SU-DHL-6 (cell line): ENCODE results near the gene UPB1.

ENCODE experiments used
- H2AFZ ChIP-seq: fragments of 200-600 bp; sonication (generic); 2 replicates; pipeline ENCODE4 v1.6.1; 2014; ENCODE audit warnings: low read depth, mild to moderate bottlenecking, moderate library complexity, mixed read lengths, antibody characterized with exemption, low read length; ENCODE audit not compliant: severe bottlenecking
- H3F3A ChIP-seq: fragments of 200-600 bp; shearing (Covaris generic); 2 replicates; pipeline ENCODE4 v1.6.0; 2016; ENCODE audit warnings: antibody characterized with exemption, mild to moderate bottlenecking; ENCODE audit not compliant: insufficient read depth
- H3K27ac ChIP-seq: fragments of 200-600 bp; sonication (generic); 2 replicates; pipeline ENCODE4 v1.5.1; 2016; ENCODE audit warnings: low read depth, mild to moderate bottlenecking, low read length, moderate library complexity, mixed read lengths
- H3K27me3 ChIP-seq: fragments of 200-600 bp; sonication (generic), shearing (Covaris generic); 2 replicates; pipeline ENCODE4 v1.6.0; 2014; ENCODE audit warnings: mild to moderate bottlenecking, low read length
- H3K36me3 ChIP-seq: fragments of 200-600 bp; sonication (generic); 2 replicates; pipeline ENCODE4 v1.6.1; 2014; ENCODE audit warnings: mild to moderate bottlenecking, low read length, mixed read lengths
- H3K4me2 ChIP-seq: fragments of 300-600, 200-600 bp; shearing (Covaris generic), sonication (generic); 2 replicates; pipeline ENCODE4 v1.6.0; 2014; ENCODE audit warnings: low read length, low read depth, mild to moderate bottlenecking; ENCODE audit not compliant: poor library complexity, severe bottlenecking
- H3K4me3 ChIP-seq: fragments of 200-600 bp; sonication (generic); 2 replicates; pipeline ENCODE4 v1.5.1; 2014; ENCODE audit warnings: antibody characterized with exemption, low read length, mild to moderate bottlenecking, mixed read lengths; ENCODE audit not compliant: insufficient read depth, poor library complexity, severe bottlenecking
- H3K79me2 ChIP-seq: fragments of 200-600 bp; sonication (generic); 2 replicates; pipeline ENCODE4 v1.6.1; 2014; ENCODE audit warnings: mild to moderate bottlenecking, low read length, moderate library complexity; ENCODE audit not compliant: insufficient read depth
- H3K9ac ChIP-seq: fragments of 200-600 bp; sonication (generic); 2 replicates; pipeline ENCODE4 v1.7.0; 2014; ENCODE audit warnings: mild to moderate bottlenecking, low read length
- H3K9me2 ChIP-seq: fragments of 200-600 bp; sonication (generic); replicated peaks from 2 replicates; pipeline ENCODE4 v1.6.1; 2014; ENCODE audit warnings: low read length; ENCODE audit not compliant: insufficient read depth
- H3K9me3 ChIP-seq: fragments of 200-600 bp; sonication (generic); 2 replicates; pipeline ENCODE4 v1.6.1; 2014; ENCODE audit warnings: low read length, mixed read lengths; ENCODE audit not compliant: insufficient read depth
- H4K20me1 ChIP-seq: fragments of 200-600 bp; sonication (generic); 2 replicates; pipeline ENCODE4 v1.6.1; 2014; ENCODE audit warnings: low read depth, mild to moderate bottlenecking, antibody characterized with exemption, low read length, moderate library complexity, mixed read lengths
- CTCF ChIP-seq: fragments of 200-600 bp; sonication (generic); IDR thresholded peaks from one replicate; pipeline ENCODE4 v1.5.1; 2017; ENCODE audit warnings: antibody characterized with exemption, mild to moderate bottlenecking, low read length, moderate library complexity; ENCODE audit not compliant: insufficient read depth, poor library complexity, severe bottlenecking
- EZH2phosphoT487 ChIP-seq: fragments of 200-600 bp; sonication (generic), shearing (Covaris generic); conservative IDR thresholded peaks from 2 replicates; pipeline ENCODE4 v1.6.1; 2018; ENCODE audit warnings: mild to moderate bottlenecking, antibody characterized with exemption, low read length, moderate library complexity, mixed read lengths

Gene UPB1

GRCh38 chr22:24481641-24482040, 13.5 kb upstream of the UPB1 start:
- H3K9me3 ChIP-seq: no peaks in the 10 kb centered on the region
- no peaks in the 10 kb centered on the region for H3K36me3 ChIP-seq
- no peak overlapping the region for H3K4me2 ChIP-seq
- H3K79me2 ChIP-seq: no peaks in the 10 kb centered on the region
- no peak overlapping the region for H3K4me3 ChIP-seq
- no peak overlapping the region for H2AFZ ChIP-seq
- no peak overlapping the region for H3K27ac ChIP-seq
- TF ChIP-seq CTCF (no peak), EZH2phosphoT487 (no peak)
- H3K9ac ChIP-seq: no peak overlapping the region
- no peaks in the 10 kb centered on the region for H3K27me3 ChIP-seq
- no peaks in the 10 kb centered on the region for H3F3A ChIP-seq
- no peaks in the 10 kb centered on the region for H4K20me1 ChIP-seq
- H3K9me2 ChIP-seq: no peaks in the 10 kb centered on the region

GRCh38 chr22:24482575-24482974, 12.6 kb upstream of the UPB1 start:
- H3K9me3 ChIP-seq: no peaks in the 10 kb centered on the region
- H3K36me3 ChIP-seq: no peaks in the 10 kb centered on the region
- H3F3A ChIP-seq: no peaks in the 10 kb centered on the region
- no peak overlapping the region for H3K9ac ChIP-seq
- no peaks in the 10 kb centered on the region for H3K79me2 ChIP-seq
- H4K20me1 ChIP-seq: no peaks in the 10 kb centered on the region
- H3K4me3 ChIP-seq: no peak overlapping the region
- no peak for TF ChIP-seq CTCF
- no peak for TF ChIP-seq EZH2phosphoT487
- no peak overlapping the region for H3K27ac ChIP-seq
- H3K9me2 ChIP-seq: no peaks in the 10 kb centered on the region
- no peak overlapping the region for H3K4me2 ChIP-seq
- H2AFZ ChIP-seq: no peak overlapping the region
- no peaks in the 10 kb centered on the region for H3K27me3 ChIP-seq

- Histone ChIP-seq H3K79me2 (no peaks in the 10 kb centered on the region), H4K20me1 (no peaks in the 10 kb centered on the region), H3K9ac (no peak overlapping the region), H3K4me2 (no peak overlapping the region), H3F3A (no peaks in the 10 kb centered on the region), H3K9me3 (no peaks in the 10 kb centered on the region), H2AFZ (no peak overlapping the region), H3K36me3 (no peaks in the 10 kb centered on the region), H3K4me3 (no peak overlapping the region), H3K9me2 (no peaks in the 10 kb centered on the region), H3K27ac (no peak overlapping the region), H3K27me3 (no peaks in the 10 kb centered on the region)
- no peak for TF ChIP-seq EZH2phosphoT487
- TF ChIP-seq CTCF: no peak
These were observed 12.1 kb upstream of the UPB1 start for GRCh38 chr22:24482998-24483397.

- Histone ChIP-seq H3K27me3 (no peaks in the 10 kb centered on the region), H3K79me2 (no peaks in the 10 kb centered on the region), H4K20me1 (no peaks in the 10 kb centered on the region), H3K36me3 (no peaks in the 10 kb centered on the region), H3K9ac (no peak overlapping the region), H3K9me3 (no peaks in the 10 kb centered on the region), H3K9me2 (no peaks in the 10 kb centered on the region), H2AFZ (no peak overlapping the region), H3F3A (no peaks in the 10 kb centered on the region), H3K27ac (no peak overlapping the region), H3K4me2 (no peak overlapping the region), H3K4me3 (no peak overlapping the region)
- TF ChIP-seq CTCF: no peak
- no peak for TF ChIP-seq EZH2phosphoT487
These were observed 11.1 kb upstream of the UPB1 start for GRCh38 chr22:24483976-24484545.
